GM19328 (cell line): Measurements from ENCODE around the gene PSMA5.
A peak's percentile ranks its signal among the peaks of the same experiment; 100 is the strongest.
"Not testable (repeated sequence)": the region's sequence is repeated elsewhere in the genome, so short reads cannot be mapped to it uniquely, and the experiment has no call there.

Experiments used
- ATAC-seq: cut with Tn5 transposase; IDR thresholded peaks from one replicate; pipeline ENCODE4 v1.9.1; 2021; ENCODE audit warnings: mild to moderate bottlenecking, moderate library complexity; ENCODE audit not compliant: unreplicated experiment

Gene PSMA5

DNA sequence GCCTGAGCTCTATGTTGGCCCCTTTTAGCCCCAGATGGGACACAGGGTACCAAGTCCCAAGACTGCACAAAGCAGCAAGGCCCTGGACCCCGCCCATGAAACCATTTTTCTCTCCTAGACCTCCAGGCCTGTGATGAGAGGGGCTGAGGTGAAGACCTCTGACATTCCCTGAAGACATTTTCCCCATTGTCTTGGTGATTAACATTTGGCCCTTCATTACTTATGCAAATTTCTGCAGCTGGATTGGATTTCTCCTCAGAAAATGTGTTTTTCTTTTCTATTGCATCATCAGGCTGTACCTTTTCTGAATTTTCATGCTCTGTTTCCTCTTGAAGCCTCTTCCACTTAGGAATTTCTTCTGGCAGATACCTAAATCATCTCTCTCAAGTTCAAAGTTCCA lies 8.2 kb upstream of the PSMA5 start:
- no peak for ATAC-seq

DNA sequence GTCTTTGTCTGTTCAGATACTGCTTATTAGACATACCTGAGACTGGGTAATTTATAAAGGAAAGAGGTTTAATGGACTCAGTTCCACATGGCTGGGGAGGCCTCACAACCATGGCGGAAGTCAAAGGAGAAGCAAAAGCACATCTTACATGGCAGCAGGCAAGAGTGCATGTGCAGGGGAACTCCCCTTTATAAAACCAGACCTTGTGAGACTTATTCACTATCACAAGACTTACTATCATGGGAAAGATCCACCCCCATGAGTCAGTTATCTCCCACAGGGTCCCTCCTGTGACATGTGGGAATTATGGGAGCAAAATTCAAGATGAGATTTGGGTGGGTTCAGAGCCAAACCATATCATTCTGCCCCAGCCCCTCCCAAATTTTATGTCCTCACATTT lies 7.1 kb upstream of the PSMA5 start:
- no peak for ATAC-seq

DNA sequence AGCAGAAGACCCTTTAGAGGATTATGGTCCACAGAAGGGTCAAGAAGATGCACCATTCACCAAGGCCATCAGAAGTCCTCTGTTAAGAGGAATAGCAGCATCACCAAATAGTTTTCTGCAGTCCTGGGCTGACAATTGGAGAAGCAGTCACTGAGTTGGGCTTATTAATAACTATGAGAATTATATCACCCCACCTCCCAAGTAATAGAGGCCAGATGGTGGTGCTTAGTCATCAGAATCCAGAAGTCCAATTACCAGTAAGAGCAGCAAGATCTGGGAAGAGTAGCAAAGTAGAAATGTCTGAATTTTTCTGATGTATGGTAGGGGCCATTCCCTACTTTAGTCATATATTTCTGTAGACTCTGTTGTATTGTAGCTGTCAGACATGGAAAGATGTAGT lies 6.1 kb upstream of the PSMA5 start:
- ATAC-seq, result no peak

DNA sequence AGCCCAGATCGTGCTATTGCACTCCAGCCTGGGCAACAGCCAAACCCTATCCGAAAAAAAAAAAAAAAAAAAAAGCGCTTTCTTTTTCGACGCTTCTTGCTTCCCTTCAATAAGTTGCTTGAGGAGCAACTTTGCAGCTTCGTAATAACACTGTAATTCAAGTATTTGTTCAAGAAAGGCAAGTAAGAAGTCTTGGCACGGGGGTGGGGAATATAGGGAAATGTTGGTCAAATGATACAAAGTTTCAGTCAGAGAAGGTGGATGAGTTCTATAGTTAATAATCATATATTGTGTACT lies 871 bp upstream of the PSMA5 start:
- no peak for ATAC-seq

DNA sequence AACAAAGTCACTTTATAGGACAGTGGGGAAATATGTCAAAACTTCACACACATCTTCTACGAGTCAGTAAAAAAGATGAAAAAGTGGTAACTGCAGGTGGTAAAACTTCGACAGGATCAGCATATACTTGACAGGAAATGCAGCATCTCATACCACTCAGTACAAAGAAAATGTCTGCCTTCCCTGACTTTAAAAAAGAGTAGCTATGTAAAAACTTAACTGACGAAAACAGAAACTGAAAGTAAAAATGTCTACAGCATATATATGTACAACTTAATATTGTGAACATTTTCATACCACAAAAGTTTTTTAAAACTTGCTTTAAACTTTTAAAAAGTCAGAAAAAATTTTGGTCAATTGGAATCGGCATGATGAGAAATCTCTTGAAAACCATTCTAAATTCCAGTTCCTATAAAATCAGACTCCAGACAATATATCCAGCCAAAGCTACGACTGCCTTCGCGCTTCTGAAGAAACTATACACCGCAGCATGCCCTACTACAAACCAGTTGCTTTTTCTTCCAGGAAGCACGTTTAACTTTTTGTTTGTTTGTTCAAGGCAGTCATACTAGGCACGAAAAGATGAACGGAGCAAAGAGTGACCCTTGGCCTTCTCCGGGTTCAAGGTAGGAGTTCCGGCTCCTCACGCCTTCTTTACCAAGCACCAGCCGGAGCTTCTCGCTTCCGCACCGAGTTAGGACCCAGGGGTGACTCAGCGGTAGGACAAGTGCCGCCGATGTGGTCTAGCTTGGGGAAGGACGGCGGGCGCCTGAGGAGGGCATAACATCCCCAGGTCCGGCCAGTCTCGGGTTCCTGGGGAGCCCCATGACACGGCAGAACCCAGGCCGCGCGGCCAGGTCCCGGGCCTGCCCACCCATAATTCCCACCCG lies 612 bp downstream of the PSMA5 start:
- ATAC-seq, result peak; percentile 11

DNA sequence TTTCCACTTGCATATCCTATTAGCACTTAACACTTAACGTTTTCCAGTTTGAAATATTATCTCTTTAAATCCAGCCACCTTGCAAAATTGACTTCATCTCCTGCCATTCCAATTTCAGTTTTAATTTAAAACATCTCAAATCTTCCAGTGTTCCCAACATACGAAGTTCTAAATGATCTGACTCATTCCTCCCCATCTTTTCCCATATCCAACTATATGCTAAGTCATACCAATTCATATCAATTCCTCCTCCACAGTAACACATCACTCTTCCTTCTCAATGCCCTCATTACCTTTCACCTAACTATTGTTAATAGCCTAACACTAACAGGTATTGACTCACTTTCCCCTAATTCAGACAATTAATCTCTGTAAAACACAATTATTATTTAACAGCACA lies 2.8 kb downstream of the PSMA5 start:
- ATAC-seq, result no peak

DNA sequence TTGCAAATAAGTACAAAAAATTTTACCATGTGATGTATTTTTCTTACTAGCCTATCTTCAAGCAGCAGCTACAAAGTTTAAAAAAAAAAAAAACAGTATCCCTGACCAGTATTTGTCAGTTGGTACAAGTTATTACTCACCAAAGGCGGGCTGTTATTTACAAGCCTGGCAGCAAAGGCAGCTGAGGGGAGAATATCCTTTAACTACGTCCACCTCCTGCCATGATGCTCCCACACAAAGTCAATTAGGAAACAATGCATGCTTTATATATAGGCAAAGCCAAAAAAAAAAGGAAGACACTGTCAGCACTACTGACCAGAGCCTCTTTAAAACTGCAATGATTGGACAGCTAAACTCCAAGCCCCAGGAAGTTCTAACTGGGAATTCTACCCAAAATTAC lies 13.7 kb downstream of the PSMA5 start:
- ATAC-seq, result no peak

DNA sequence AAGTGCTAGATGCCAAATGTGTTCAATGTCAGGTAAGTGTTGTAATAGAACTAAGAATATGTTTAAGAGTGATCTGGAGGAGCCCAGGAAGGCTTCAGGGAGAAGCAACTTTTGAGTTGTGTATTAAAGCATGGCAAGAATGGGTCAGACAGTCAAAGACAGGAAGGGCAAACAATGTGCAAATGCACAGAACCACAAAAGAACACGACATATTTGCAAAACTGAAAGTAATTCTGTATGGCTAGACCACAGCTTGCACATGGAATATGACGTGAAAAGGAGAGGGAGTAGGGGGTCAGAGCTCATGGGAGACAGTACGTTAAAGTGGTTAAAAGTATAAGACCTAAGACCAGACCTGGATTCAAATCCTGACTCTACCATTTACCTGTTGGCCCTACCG lies 21.4 kb downstream of the PSMA5 start:
- ATAC-seq, result no peak

DNA sequence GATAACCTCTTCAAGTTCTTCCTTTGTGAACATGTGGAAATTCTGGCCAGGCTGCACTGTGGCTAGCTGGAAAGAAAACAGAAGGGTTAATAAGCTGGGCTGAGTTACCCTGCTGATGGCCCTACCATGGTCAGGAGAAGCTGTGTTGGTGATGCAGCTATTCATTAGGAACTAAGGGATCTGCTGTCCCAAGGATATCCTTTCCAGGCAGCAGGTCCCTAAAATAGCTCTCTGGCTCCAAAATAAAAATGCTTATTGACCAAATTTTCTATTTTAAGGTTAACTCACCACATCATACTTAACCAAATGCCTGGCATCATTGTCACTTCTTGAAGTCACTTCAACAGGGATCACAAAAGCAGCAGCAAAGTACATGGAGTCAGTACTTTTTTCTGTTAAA lies 24.2 kb downstream of the PSMA5 start:
- ATAC-seq, result no peak

DNA sequence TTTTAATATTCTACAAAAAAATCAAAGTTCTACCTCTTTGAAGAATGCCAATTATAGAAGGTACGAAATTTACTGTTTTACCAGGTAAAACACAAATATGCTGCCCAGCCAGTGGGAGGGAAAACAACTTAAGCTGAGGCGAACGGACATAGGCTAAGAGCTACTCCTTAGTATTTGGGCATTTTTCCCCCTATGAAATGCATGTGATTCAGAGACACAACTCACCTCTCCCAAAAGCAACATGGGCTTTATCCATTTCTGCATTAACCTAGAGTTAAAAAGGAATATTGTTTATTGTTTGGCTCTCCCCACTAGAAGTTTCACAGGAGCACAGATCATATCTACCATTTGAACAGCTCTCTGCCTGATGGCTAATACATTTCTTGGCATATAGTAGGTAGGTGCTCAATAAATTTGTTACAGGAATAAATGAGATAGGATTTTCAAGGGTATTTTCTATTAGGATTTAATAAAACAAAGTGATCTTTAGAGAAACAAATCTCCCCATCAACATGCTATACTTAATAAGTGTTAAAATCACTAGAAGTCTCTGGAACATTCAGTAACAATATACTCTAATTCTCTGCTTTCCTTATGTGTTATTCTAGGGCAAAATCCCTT lies 26.1 kb downstream of the PSMA5 start:
- ATAC-seq, result no peak

DNA sequence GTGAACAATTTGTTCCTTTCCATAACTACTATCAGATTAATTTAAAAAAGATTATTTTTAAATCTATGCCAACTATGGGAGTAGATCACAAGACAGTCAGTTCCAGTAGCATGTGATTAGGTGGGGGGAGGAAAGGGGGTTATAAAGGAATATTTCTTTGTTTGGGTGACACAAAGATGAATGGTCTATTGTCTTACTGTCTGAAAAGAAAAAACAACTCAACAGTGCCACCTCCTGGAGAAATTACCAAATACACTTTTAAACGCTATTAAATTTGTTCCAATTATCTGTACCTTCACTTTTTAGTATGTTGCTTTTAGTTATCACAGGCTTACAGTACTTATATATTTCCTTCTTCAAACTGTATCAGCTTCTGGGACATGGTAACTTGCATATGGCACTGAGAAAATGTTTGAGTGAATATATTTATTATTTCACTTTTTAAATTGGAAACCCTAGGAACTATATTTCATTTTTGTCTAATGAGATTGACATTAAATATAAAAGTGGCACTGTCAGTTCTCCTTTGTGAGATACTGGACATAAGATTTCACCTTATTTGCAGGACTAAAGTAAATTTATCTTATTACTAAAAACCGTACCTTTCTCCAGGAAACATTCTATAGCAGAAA lies 26.8 kb downstream of the PSMA5 start:
- no peak for ATAC-seq

DNA sequence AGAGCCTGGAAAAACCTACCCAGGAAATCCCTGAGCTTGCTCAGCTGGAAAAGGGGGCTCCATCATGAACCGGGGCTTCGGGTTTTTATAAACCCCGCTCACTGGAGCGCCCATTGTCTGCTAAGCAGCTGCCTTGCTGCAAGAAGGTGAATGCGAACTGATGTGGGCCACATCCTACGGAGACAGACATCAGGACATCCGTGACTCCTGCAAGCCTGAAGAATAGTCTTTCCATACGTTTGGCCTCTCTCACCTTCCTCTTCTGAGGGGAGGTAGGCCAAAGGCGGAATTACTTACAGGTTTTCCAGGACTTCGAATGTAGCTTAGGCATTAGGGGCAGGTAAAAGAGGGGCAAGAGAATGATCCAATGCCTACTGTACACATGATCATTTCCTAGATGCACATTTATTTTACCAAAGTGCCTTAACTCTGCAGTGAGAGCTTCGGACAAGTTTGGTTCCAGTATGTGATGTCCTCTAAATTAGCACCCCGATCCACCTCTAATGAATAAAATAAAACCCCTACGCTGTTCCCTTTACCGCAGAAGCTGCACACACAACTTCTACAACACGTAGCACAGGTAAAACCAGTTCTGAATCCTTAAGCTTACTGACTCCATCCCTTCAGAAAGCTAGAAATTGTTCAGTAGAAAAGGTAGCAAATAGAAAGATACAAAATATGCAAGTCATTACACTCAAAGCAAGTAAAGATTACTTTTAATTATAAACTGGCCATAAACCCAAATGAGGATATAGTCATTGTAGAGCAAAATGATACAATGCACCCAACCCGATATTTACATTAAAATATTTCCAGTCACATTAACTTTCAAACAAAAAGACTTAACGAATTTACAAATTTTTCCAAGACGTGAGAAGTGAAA lies 27.7 kb downstream of the PSMA5 start:
- no peak for ATAC-seq

DNA sequence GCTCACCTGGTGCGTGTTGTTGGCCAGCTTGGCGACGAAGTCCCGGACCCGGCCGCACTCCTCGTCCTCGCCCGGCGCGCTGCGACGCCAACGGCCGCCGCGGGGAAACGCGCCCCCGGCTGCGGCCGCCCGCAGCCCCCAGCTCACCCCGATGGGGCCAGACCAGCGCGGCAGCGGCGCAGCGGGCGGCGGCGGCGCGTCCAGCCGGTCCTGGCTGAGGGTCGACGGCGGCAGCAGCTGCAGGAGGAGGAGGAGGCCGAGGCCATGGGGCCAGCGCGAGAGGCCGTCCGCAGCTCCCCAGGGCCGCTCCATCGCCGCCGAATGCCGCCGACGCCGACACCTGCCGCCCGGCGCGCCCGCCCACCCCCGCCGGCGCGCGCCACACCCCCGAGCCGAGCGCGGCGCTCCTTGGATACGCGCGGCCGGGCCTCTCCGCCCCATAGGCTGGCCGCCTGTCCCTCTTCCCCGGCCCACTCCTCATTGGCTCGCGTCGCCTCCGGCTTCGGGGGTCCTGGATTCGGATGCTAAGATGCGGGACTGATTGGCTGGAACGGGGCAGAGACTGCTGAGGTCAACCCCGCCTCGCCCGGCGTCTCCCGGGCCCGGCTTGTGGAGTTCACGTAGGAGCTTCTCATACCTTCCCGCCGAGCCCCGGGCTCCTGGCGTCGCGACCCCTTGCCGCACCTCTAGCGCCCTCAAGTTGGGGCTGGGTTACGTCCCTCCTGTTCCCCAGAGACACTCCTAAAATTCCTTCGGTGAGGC lies 28.5 kb downstream of the PSMA5 start, which contains the start of gene SORT1:
Gene SORT1, minus strand, starts transcription at position 338 of the 762 bp plus-strand sequence. Its CDS starts 26 bp downstream, at position 312.
- ATAC-seq, result no peak

DNA sequence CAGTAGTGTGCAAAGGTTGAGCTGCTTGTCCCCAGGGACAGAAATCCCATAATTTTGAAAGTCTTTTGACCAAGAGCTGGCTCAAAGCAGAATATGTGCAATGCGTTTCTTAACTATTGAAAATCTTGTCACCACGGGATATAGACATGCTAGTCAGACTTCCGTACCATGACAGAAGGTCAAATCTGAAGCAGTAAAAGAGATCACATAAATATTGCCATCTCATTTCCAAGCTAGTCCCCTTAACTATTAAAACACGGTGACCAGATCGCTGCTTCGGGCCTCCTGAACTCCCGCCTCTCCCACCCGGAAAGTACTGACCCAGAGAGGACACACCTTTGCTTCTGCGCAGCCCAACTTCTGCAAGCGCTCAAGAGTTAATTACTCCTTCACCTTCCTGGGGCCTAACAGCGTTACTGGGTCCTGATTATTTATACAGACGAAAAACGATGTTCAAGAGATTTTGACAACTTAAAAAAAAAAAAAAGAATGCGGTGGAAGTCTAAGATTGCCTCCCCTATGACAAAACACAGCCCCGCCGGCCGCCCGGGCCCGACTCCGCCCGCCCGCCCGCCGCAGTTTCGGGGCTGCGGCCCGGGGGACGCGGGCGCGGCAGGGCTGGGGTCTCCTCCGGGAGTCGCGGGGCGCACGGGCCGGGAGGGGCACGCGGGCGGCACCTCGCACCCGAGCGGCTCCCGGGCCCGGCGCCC lies 29.2 kb downstream of the PSMA5 start:
- no peak for ATAC-seq

DNA sequence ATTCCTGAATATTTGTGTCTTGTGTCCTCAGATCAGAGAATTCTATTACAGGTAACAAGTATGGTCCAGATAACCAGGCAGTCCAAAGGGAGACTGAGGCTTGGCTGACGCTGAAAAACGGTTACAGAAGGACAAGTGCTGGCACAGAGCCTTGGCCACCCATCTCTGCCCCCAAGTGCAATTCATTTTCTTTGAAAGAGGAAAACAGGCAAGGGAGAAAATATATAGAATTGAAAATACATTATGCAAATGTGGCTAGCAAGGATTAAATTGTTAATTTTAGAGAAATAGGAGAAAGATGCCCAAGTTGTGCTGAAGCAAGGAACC lies 29.8 kb downstream of the PSMA5 start:
- ATAC-seq, result no peak

DNA sequence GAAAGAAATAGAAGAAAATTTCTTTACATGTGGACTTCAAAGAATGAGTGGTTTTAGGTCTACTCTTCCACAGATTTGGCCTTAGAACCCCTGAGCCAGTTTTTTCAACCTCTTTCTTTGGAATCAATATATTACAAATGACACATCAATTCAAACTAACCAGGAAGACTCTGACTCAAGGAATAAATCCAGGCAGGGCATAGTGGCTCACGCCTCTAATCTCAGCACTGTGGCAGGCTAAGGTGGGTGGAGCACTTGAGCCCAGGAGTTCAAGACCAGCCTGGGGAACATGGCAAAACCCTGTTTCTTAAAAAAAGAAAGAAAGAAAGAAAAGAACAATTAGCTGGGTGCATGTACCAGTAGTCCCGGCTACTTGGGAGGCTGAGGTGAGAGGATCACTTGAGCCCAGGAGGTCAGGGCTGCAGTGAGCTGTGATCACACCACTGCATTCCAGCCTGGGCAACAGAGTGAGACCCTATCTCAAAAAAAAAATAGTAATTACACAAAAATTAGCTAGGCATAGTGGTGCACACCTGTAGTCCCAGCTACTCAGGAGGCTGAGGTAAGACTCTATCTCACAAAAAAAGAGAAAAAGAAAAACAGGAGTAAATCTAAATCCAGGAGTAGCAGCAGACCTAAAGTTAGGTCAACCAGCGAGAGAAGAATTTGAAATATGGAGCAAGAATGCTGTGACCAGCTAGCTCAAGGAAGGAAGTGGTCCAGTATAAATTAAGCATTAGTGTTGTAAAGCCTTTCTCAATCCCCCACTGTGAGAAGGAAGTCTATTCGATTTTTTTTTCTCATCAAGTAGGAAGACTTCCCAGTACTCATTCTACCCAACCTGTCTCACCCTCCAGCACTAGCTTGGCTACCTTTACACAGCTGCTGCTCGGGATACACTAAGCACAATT lies 30.4 kb downstream of the PSMA5 start:
- no peak for ATAC-seq

DNA sequence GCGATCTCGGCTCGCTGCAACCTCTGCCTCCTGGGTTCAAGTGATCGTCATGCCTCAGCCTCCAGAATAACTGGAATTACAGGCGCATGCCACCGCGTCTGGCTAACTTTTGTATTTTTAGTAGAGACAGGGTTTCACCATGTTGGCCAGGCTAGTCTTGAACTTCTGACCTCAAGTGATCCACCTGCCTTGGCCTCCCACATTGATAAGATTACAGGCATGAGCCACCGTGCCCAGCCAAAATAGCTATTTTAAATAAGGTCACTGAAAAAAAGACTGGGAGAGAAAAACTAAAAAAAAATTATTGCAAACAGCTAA lies 31.0 kb downstream of the PSMA5 start:
- not testable (repeated sequence) for ATAC-seq

DNA sequence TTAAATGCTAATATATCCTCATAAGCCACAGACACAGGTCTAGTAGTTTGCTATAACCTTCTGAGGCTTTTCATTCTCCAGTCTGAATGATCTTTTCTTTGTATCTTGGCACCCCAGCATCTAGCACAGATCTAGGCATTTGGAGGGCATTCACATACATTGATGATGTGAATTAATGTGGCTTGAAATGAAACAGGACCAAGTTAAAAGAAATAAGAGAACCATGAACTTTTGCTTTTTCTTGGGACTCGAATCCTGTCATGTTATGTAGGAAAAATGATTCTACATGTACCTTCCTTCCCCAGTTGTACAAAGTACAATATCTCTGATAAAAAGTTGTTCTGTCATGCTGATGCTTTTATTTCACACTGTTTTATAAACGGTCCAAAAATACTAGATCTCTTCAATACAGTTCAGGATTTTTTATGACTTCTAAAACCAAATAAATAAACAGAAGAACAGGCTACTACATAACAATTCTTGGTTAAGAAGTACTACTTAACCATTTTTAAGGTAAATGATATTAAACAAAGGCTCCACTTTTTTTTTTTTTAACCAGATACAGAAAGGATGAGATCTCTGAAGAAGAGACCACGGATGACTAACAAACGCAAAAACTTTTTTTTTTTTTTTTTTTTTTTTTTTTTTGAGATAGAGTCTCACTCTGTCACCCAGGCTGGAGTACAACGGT lies 31.5 kb downstream of the PSMA5 start:
- no peak for ATAC-seq
